ENCODE data around the gene ASB15. TPM values are rescaled to one million over a fixed set of nuclear protein-coding genes. Genes with fewer than 3 reads are reported as not detected.

ASB15 gene
- total and polyA plus RNA-seq, 2 experiments from 2014 or later: not detected

DNA sequence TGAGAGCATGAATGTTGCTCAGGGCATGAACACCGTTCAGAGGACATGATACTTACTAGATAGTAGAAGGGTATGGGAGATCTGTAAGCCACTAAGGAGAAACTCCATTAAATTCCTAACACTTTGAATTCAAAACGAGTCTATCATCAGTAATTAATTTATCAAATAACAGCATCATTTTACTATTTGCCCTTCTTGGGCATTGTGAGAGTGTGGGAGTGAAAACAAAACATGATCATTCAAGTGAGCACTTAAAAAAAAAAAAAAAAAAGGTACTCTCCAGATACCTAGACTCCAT lies 20.5 kb upstream of the ASB15 start:
- Histone ChIP-seq H3K9me2 (ENCODE audit: insufficient read depth) (no peaks in the 10 kb centered on the region), H4K20me1 (ENCODE audit: insufficient read depth) (no peaks in the 10 kb centered on the region), H3K27me3 (replicated peaks; ENCODE audit: insufficient read depth) (peaks cover 29% of the 10 kb centered on the region), H3F3A (ENCODE audit: insufficient read depth) (no peaks in the 10 kb centered on the region), H3K27ac (no peak overlapping the region), H3K9ac (no peak overlapping the region), H3K4me1 (ENCODE audit: insufficient read depth) (no peaks in the 10 kb centered on the region), H2AFZ (peak overlapping the region; percentile 66; the same call in 1 of the 2 replicates), H3K79me2 (ENCODE audit: insufficient read depth) (no peaks in the 10 kb centered on the region), H3K36me3 (ENCODE audit: low read depth) (no peaks in the 10 kb centered on the region), H3K4me3 (no peak overlapping the region), H3K9me3 (ENCODE audit: low read depth) (no peaks in the 10 kb centered on the region), H3K4me2 (ENCODE audit: unreplicated experiment) (no peak overlapping the region)
- TF ChIP-seq EZH2phosphoT487 (IDR thresholded peaks at IDR 0.05; ENCODE audit: insufficient read depth, low read depth): no peak
- no peak for TF ChIP-seq EZH2 (IDR thresholded peaks at IDR 0.05; ENCODE audit: insufficient read depth, poor library complexity, severe bottlenecking)
- 3 to 4% methylated on average over 2 of the region's 2 CpGs for WGBS, 2 experiments (ENCODE audit: low coverage in 1 of 2, low lambda C conversion rate in 2 of 2, missing lambda C conversion rate in 2 of 2)
- no peak for DNase-seq
- in situ Hi-C loops (cut with MboI): no loop called here

DNA sequence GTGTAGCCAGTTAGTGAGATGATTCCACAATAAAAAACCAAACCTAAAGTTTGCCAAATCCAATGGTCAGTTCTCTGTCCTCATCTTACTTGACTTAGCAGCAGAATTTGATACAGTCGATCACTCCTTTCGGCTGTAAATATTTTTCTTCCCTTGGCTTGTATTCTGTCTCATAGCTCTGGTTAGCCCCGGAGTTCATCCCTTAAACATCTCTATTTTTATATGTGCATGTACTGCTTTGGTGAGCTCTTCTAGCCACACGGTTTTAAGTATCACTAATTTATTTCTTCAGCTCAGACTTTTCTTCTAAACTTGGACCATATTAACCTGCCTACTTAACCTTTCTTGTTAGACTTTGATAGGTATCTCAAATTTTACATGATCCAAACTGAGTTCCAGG lies 17.8 kb upstream of the ASB15 start:
- H3K4me3 ChIP-seq: no peak overlapping the region
- no peak for DNase-seq
- H3K9me2 ChIP-seq (ENCODE audit: insufficient read depth): no peaks in the 10 kb centered on the region
- H3K36me3 ChIP-seq (ENCODE audit: low read depth): no peaks in the 10 kb centered on the region
- peaks cover 16% of the 10 kb centered on the region; the same call in 1 of the 2 replicates for H3K27me3 ChIP-seq (replicated peaks; ENCODE audit: insufficient read depth)
- in situ Hi-C loops (cut with MboI): no loop called here
- TF ChIP-seq EZH2phosphoT487 (IDR thresholded peaks at IDR 0.05; ENCODE audit: insufficient read depth, low read depth) (no peak), EZH2 (IDR thresholded peaks at IDR 0.05; ENCODE audit: insufficient read depth, poor library complexity, severe bottlenecking) (no peak)
- no peak overlapping the region for H3K27ac ChIP-seq
- H2AFZ ChIP-seq: no peak overlapping the region
- H3F3A ChIP-seq (ENCODE audit: insufficient read depth): no peaks in the 10 kb centered on the region
- H3K79me2 ChIP-seq (ENCODE audit: insufficient read depth): no peaks in the 10 kb centered on the region
- H3K4me1 ChIP-seq (ENCODE audit: insufficient read depth): no peaks in the 10 kb centered on the region
- no peaks in the 10 kb centered on the region for H4K20me1 ChIP-seq (ENCODE audit: insufficient read depth)
- H3K9me3 ChIP-seq (ENCODE audit: low read depth): no peaks in the 10 kb centered on the region
- H3K4me2 ChIP-seq (ENCODE audit: unreplicated experiment): no peak overlapping the region
- H3K9ac ChIP-seq: no peak overlapping the region
- 63 to 64% methylated on average over 4 of the region's 4 CpGs for WGBS, 2 experiments (ENCODE audit: low coverage in 1 of 2, low lambda C conversion rate in 2 of 2, missing lambda C conversion rate in 2 of 2)

- Histone ChIP-seq H3K79me2 (ENCODE audit: insufficient read depth) (no peaks in the 10 kb centered on the region), H3K9ac (no peak overlapping the region), H3K9me3 (ENCODE audit: low read depth) (no peaks in the 10 kb centered on the region), H3K27ac (no peak overlapping the region), H3K27me3 (replicated peaks; ENCODE audit: insufficient read depth) (0 out of 2 replicates have a peak, but pooled peaks cover 6% of the 10 kb centered on the region), H3K9me2 (ENCODE audit: insufficient read depth) (no peaks in the 10 kb centered on the region), H3K4me3 (no peak overlapping the region), H3F3A (ENCODE audit: insufficient read depth) (no peaks in the 10 kb centered on the region), H2AFZ (no peak overlapping the region), H3K4me1 (ENCODE audit: insufficient read depth) (no peaks in the 10 kb centered on the region), H3K36me3 (ENCODE audit: low read depth) (no peaks in the 10 kb centered on the region), H3K4me2 (ENCODE audit: unreplicated experiment) (no peak overlapping the region), H4K20me1 (ENCODE audit: insufficient read depth) (no peaks in the 10 kb centered on the region)
- in situ Hi-C loops (cut with MboI): no loop called here
- TF ChIP-seq EZH2phosphoT487 (IDR thresholded peaks at IDR 0.05; ENCODE audit: insufficient read depth, low read depth) (no peak), EZH2 (IDR thresholded peaks at IDR 0.05; ENCODE audit: insufficient read depth, poor library complexity, severe bottlenecking) (no peak)
- 27 to 32% methylated on average over 2 of the region's 2 CpGs for WGBS, 2 experiments (ENCODE audit: low coverage in 1 of 2, low lambda C conversion rate in 2 of 2, missing lambda C conversion rate in 2 of 2)
- no peak for DNase-seq
Observed at GRCh38 chr7:123588376-123588775, 13.2 kb upstream of the ASB15 start.

- Histone ChIP-seq H3K9me2 (ENCODE audit: insufficient read depth) (no peaks in the 10 kb centered on the region), H4K20me1 (ENCODE audit: insufficient read depth) (no peaks in the 10 kb centered on the region), H2AFZ (peak overlapping the region; percentile 58; the same call in 1 of the 2 replicates), H3K9ac (no peak overlapping the region), H3K36me3 (ENCODE audit: low read depth) (no peaks in the 10 kb centered on the region), H3K4me2 (ENCODE audit: unreplicated experiment) (no peak overlapping the region), H3K27me3 (replicated peaks; ENCODE audit: insufficient read depth) (no peaks in the 10 kb centered on the region), H3K27ac (no peak overlapping the region), H3K4me1 (ENCODE audit: insufficient read depth) (no peaks in the 10 kb centered on the region), H3K4me3 (no peak overlapping the region), H3K9me3 (ENCODE audit: low read depth) (no peaks in the 10 kb centered on the region), H3K79me2 (ENCODE audit: insufficient read depth) (no peaks in the 10 kb centered on the region), H3F3A (ENCODE audit: insufficient read depth) (no peaks in the 10 kb centered on the region)
- DNase-seq: peak; percentile 15
- TF ChIP-seq EZH2phosphoT487 (IDR thresholded peaks at IDR 0.05; ENCODE audit: insufficient read depth, low read depth) (no peak), EZH2 (IDR thresholded peaks at IDR 0.05; ENCODE audit: insufficient read depth, poor library complexity, severe bottlenecking) (no peak)
- in situ Hi-C loops (cut with MboI): no loop called here
- 17 to 20% methylated on average over 10 of the region's 10 CpGs for WGBS, 2 experiments (ENCODE audit: low coverage in 1 of 2, low lambda C conversion rate in 2 of 2, missing lambda C conversion rate in 2 of 2)
Observed at GRCh38 chr7:123594813-123595241, 6.8 kb upstream of the ASB15 start.

GRCh38 chr7:123598657-123599056 lies 3.0 kb upstream of the ASB15 start:
- Histone ChIP-seq H4K20me1 (ENCODE audit: insufficient read depth) (no peaks in the 10 kb centered on the region), H3K27me3 (replicated peaks; ENCODE audit: insufficient read depth) (no peaks in the 10 kb centered on the region; the same call in 1 of the 2 replicates), H3K27ac (no peak overlapping the region), H3F3A (ENCODE audit: insufficient read depth) (no peaks in the 10 kb centered on the region), H3K9ac (no peak overlapping the region), H3K4me1 (ENCODE audit: insufficient read depth) (no peaks in the 10 kb centered on the region), H2AFZ (no peak overlapping the region), H3K4me3 (no peak overlapping the region), H3K4me2 (ENCODE audit: unreplicated experiment) (no peak overlapping the region), H3K36me3 (ENCODE audit: low read depth) (no peaks in the 10 kb centered on the region), H3K79me2 (ENCODE audit: insufficient read depth) (no peaks in the 10 kb centered on the region), H3K9me3 (ENCODE audit: low read depth) (no peaks in the 10 kb centered on the region), H3K9me2 (ENCODE audit: insufficient read depth) (no peaks in the 10 kb centered on the region)
- in situ Hi-C loops (cut with MboI): no loop called here
- 39 to 48% methylated on average over 3 of the region's 3 CpGs for WGBS, 2 experiments (ENCODE audit: low coverage in 1 of 2, low lambda C conversion rate in 2 of 2, missing lambda C conversion rate in 2 of 2)
- DNase-seq: no peak
- no peak for TF ChIP-seq EZH2phosphoT487 (IDR thresholded peaks at IDR 0.05; ENCODE audit: insufficient read depth, low read depth)
- TF ChIP-seq EZH2 (IDR thresholded peaks at IDR 0.05; ENCODE audit: insufficient read depth, poor library complexity, severe bottlenecking): no peak
